CD4-positive, alpha-beta T cell (primary cell): ENCODE results near the gene ZNF469. TPM values are rescaled to one million over a fixed set of nuclear protein-coding genes. Genes with fewer than 3 reads are reported as not detected.

Experiments
- ATAC-seq: fragments of 200-7000 bp; cut with Tn5 transposase; one replicate; pipeline ENCODE4 v1.10.0; 2022; ENCODE audit warnings: mild to moderate bottlenecking; ENCODE audit not compliant: poor library complexity
- CTCF ChIA-PET: fragments of 350-600 bp; sonication (Branson Sonifier 250); formaldehyde crosslinking; loops from one replicate; lab custom pipeline; 2021; ENCODE audit warnings: antibody characterized with exemption, inconsistent platforms; lab: Charles Lee
- POLR2A ChIA-PET: fragments of 350-600 bp; sonication (Branson Sonifier 250); formaldehyde crosslinking; loops from one replicate; lab custom pipeline; 2021; ENCODE audit warnings: antibody characterized with exemption, inconsistent platforms; lab: Charles Lee
- DNase-seq, 14 experiments: peaks; one replicate each; pipeline ENCODE4 v3.0.0-alpha.2; 2013 to 2020; ENCODE audit warnings: mixed read lengths in 2 of 14
- H3K27ac ChIP-seq, 2 donors: one replicate each; pipeline versions ENCODE4 v1.5.1 to v1.7.0; 2013; ENCODE audit warnings: low read length in 2 of 2, low read depth in 1 of 2, mild to moderate bottlenecking in 1 of 2
- H3K27me3 ChIP-seq, 2 experiments: 1 replicate in 1 of 2; 2 replicates in 1 of 2; pipeline versions ENCODE4 v1.6.1 to v1.7.0; 2013; ENCODE audit warnings: low read length in 2 of 2, control low read depth in 1 of 2, mild to moderate bottlenecking in 1 of 2, moderate library complexity in 1 of 2; ENCODE audit not compliant: insufficient read depth in 2 of 2, control insufficient read depth in 1 of 2
- H3K36me3 ChIP-seq: one replicate; pipeline ENCODE4 v1.6.1; 2013; ENCODE audit warnings: low read length, control low read depth; ENCODE audit not compliant: insufficient read depth
- H3K4me1 ChIP-seq: one replicate; pipeline ENCODE4 v1.6.1; 2013; ENCODE audit warnings: low read length, control low read depth; ENCODE audit not compliant: insufficient read depth
- H3K4me3 ChIP-seq: one replicate; pipeline ENCODE4 v1.5.1; 2013; ENCODE audit warnings: mild to moderate bottlenecking, low read length, moderate library complexity
- H3K9me3 ChIP-seq, 2 experiments: 1 replicate in 1 of 2; 2 replicates in 1 of 2; pipeline versions ENCODE4 v1.6.1 to v1.7.0; 2013; ENCODE audit warnings: low read length in 2 of 2, mild to moderate bottlenecking in 2 of 2, control low read depth in 1 of 2, moderate library complexity in 1 of 2; ENCODE audit not compliant: control insufficient read depth in 1 of 2, insufficient read depth in 1 of 2
- H3K27ac Mint-ChIP-seq: one replicate; pipeline ENCODE4 v1.8.0; 2020; ENCODE audit warnings: mixed read lengths
- H3K27me3 Mint-ChIP-seq: one replicate; pipeline ENCODE4 v1.8.0; 2021; ENCODE audit warnings: mixed read lengths
- H3K36me3 Mint-ChIP-seq: one replicate; pipeline ENCODE4 v1.8.0; 2021; ENCODE audit warnings: low read depth, mixed read lengths
- H3K4me1 Mint-ChIP-seq: one replicate; pipeline ENCODE4 v1.8.0; 2021; ENCODE audit warnings: low read depth, mixed read lengths
- H3K4me3 Mint-ChIP-seq: one replicate; pipeline ENCODE4 v1.8.0; 2020; ENCODE audit warnings: mild to moderate bottlenecking, mixed read lengths
- H3K9me3 Mint-ChIP-seq: one replicate; pipeline ENCODE4 v1.8.0; 2020; ENCODE audit warnings: mixed read lengths
- intact Hi-C, 2 experiments: fragments of 100-400 bp; cut with DNase I in 1 of 2; cut with micrococcal nuclease in 1 of 2; formaldehyde crosslinking; loops; one replicate each; pipeline versions ENCODE4 v1.15.1 to v1.9.0; 2023 to 2025; cut with DNase I, micrococcal nuclease
- total RNA-seq, 174 experiments: library from RNA in 2 of 174; stranded (reverse) in 2 of 174; gene quantifications; one replicate each; pipeline ENCODE4 v1.2.3 and lab custom pipeline; 2021 to 2026
- TF ChIP-seq, protein P1 (sequence below): fragments of 200-600 bp; IDR thresholded peaks from one replicate; pipeline ENCODE4 v1.8.0; 2022; ENCODE audit warnings: antibody characterized with exemption, mild to moderate bottlenecking

Gene ZNF469
- total RNA-seq, 2 experiments from 2014 or later: 0.74 to 0.75 TPM

- DNase-seq: no peak
- intact Hi-C loops: no loop called here
- ChIA-PET POLR2A (no interaction called here), CTCF (no interaction called here)
- ATAC-seq: no peak
- no peak overlapping the region for H3K27ac Mint-ChIP-seq
- Histone ChIP-seq H3K27ac (no peak overlapping the region), H3K36me3 (no peaks in the 10 kb centered on the region), H3K27me3 (peaks cover 29 to 45% of the 10 kb centered on the region in 2 experiments), H3K9me3 (peaks cover 0 to 10% of the 10 kb centered on the region in 2 experiments), H3K4me3 (no peak overlapping the region), H3K4me1 (peaks cover 6% of the 10 kb centered on the region)
- H3K9me3 Mint-ChIP-seq: no peaks in the 10 kb centered on the region
- peaks cover 35% of the 10 kb centered on the region for H3K27me3 Mint-ChIP-seq
- TF ChIP-seq, protein P1, sequence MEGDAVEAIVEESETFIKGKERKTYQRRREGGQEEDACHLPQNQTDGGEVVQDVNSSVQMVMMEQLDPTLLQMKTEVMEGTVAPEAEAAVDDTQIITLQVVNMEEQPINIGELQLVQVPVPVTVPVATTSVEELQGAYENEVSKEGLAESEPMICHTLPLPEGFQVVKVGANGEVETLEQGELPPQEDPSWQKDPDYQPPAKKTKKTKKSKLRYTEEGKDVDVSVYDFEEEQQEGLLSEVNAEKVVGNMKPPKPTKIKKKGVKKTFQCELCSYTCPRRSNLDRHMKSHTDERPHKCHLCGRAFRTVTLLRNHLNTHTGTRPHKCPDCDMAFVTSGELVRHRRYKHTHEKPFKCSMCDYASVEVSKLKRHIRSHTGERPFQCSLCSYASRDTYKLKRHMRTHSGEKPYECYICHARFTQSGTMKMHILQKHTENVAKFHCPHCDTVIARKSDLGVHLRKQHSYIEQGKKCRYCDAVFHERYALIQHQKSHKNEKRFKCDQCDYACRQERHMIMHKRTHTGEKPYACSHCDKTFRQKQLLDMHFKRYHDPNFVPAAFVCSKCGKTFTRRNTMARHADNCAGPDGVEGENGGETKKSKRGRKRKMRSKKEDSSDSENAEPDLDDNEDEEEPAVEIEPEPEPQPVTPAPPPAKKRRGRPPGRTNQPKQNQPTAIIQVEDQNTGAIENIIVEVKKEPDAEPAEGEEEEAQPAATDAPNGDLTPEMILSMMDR: no peak
- H3K36me3 Mint-ChIP-seq: no peaks in the 10 kb centered on the region
- no peaks in the 10 kb centered on the region for H3K4me1 Mint-ChIP-seq
- H3K4me3 Mint-ChIP-seq: no peak overlapping the region
Measured at GRCh38 chr16:88387180-88387765, 4.5 kb downstream of the ZNF469 start.

DNA sequence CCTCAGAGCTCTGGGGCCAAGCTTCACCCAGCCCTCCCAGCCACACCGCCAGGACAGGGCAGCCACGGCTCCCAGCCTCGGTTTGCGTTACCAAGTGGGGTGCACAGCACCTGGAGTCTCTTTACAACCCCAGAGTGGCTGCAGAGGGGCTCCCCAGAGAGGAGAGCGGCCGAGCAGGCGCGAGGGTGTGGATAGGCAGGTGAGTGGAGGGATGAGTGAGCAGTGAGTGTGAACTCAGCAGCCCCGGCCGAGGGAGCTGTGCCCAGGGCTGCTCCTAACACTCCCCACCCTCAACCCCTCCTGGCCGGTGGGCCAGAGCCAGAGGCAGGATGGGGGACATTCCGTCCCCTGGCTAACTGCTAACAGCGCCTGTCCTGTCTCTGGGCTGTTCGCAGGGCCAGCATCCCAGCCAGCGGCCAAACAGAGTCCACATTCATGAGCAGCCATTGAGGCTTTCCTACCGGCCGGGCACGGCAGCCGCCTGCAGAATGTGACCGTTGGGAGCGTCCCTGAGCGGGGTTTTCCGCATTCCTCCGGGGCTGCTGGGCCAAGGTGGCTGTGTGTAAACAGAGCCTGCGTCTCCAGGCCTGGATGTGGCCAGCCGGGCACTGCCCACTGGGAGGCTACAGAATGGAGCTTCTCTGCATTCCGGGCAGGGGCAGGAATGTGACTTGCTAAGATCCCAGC, 5.3 kb downstream of the ZNF469 start:
- H3K9me3 ChIP-seq: peaks cover 0 to 6% of the 10 kb centered on the region in 2 experiments
- no peak overlapping the region for H3K27ac ChIP-seq
- ATAC-seq (no peak), DNase-seq (no peak)
- TF ChIP-seq, protein P1: no peak
- ChIA-PET CTCF (no interaction called here), POLR2A (no interaction called here)
- no peak overlapping the region for H3K4me3 ChIP-seq
- peaks cover 27 to 40% of the 10 kb centered on the region in 2 experiments for H3K27me3 ChIP-seq
- peaks cover 6% of the 10 kb centered on the region for H3K4me1 ChIP-seq
- Mint-ChIP-seq H3K27ac (no peak overlapping the region), H3K27me3 (peaks cover 37% of the 10 kb centered on the region), H3K36me3 (no peaks in the 10 kb centered on the region), H3K9me3 (no peaks in the 10 kb centered on the region), H3K4me3 (no peak overlapping the region), H3K4me1 (no peaks in the 10 kb centered on the region)
- no peaks in the 10 kb centered on the region for H3K36me3 ChIP-seq
- intact Hi-C loops: no loop called here

GRCh38 chr16:88389191-88389590, 6.4 kb downstream of the ZNF469 start:
- intact Hi-C loops: no loop called here
- Mint-ChIP-seq H3K4me3 (no peak overlapping the region), H3K9me3 (no peaks in the 10 kb centered on the region), H3K36me3 (no peaks in the 10 kb centered on the region), H3K4me1 (no peaks in the 10 kb centered on the region), H3K27ac (no peak overlapping the region), H3K27me3 (peaks cover 33% of the 10 kb centered on the region)
- peaks cover 23 to 36% of the 10 kb centered on the region in 2 experiments for H3K27me3 ChIP-seq
- peaks cover 0 to 12% of the 10 kb centered on the region in 2 experiments for H3K9me3 ChIP-seq
- DNase-seq: no peak
- no peak for ATAC-seq
- H3K36me3 ChIP-seq: no peaks in the 10 kb centered on the region
- ChIA-PET CTCF (no interaction called here), POLR2A (no interaction called here)
- no peak overlapping the region for H3K27ac ChIP-seq
- H3K4me3 ChIP-seq: no peak overlapping the region
- TF ChIP-seq, protein P1: no peak
- H3K4me1 ChIP-seq: peaks cover under 1% of the 10 kb centered on the region
